H1 (cell line): Measurements from ENCODE around the gene CAMTA1. TPM values are rescaled to one million over a fixed set of nuclear protein-coding genes. Genes with fewer than 3 reads are reported as not detected.

ENCODE experiments used
- CTCF ChIA-PET: fragments of 300-600 bp; sonication (Branson Sonifier 250); formaldehyde crosslinking; loops from one replicate; lab custom pipeline; 2021; ENCODE audit not compliant: partially characterized antibody; lab: Charles Lee
- POLR2A ChIA-PET: fragments of 300-600 bp; sonication (Branson Sonifier 250); formaldehyde crosslinking; loops from one replicate; lab custom pipeline; 2021; ENCODE audit warnings: inconsistent platforms; ENCODE audit not compliant: partially characterized antibody; lab: Charles Lee
- DNase-seq, 2 experiments: peaks; one replicate each; pipeline versions ENCODE4 v3.0.0 to v3.0.0-alpha.2; 2010 to 2022; ENCODE audit warnings: low spot score in 2 of 2, low read depth in 1 of 2, mixed read lengths in 1 of 2
- FAIRE-seq: peaks from 2 replicates; lab custom pipeline; 2011; peaks lifted over from hg19 to GRCh38; lab: Jason Lieb, UNC
- H2AFZ ChIP-seq: 2 replicates; pipeline ENCODE4 v1.8.1; 2012; ENCODE audit warnings: low read length, inconsistent platforms
- H2AK5ac ChIP-seq: 2 replicates; pipeline ENCODE4 v1.6.1; 2013; ENCODE audit warnings: low read depth, low read length
- H2BK120ac ChIP-seq: replicated peaks from 2 replicates; pipeline ENCODE3; 2013; ENCODE audit warnings: low read depth, low read length, inconsistent platforms
- H2BK12ac ChIP-seq: 2 replicates; pipeline ENCODE4 v1.6.1; 2013; ENCODE audit warnings: low read depth, low read length
- H2BK15ac ChIP-seq: 2 replicates; pipeline ENCODE4 v1.6.1; 2013; ENCODE audit warnings: low read length
- H2BK20ac ChIP-seq: 2 replicates; pipeline ENCODE4 v1.6.1; 2013; ENCODE audit warnings: low read length
- H2BK5ac ChIP-seq: 2 replicates; pipeline ENCODE4 v1.6.1; 2013; ENCODE audit warnings: low read depth, low read length
- H3K14ac ChIP-seq: 2 replicates; pipeline ENCODE4 v1.6.1; 2013; ENCODE audit warnings: inconsistent platforms; ENCODE audit not compliant: insufficient read length
- H3K18ac ChIP-seq: 2 replicates; pipeline ENCODE4 v1.6.1; 2013; ENCODE audit warnings: low read length; ENCODE audit errors: extremely low read depth
- H3K23ac ChIP-seq: 2 replicates; pipeline ENCODE4 v1.6.1; 2013; ENCODE audit warnings: inconsistent platforms; ENCODE audit not compliant: insufficient read length
- H3K23me2 ChIP-seq: 2 replicates; pipeline ENCODE4 v1.6.1; 2013; ENCODE audit warnings: low read depth, low read length
- H3K27ac ChIP-seq: 2 replicates; pipeline ENCODE4 v1.6.1; 2011; ENCODE audit warnings: low read depth, low read length, inconsistent platforms
- H3K27me3 ChIP-seq, 4 experiments: replicated peaks in 1 of 4; 1 replicate in 1 of 4; 2 replicates in 3 of 4; pipeline versions ENCODE4 v1.6.1 to v1.8.1; 2011 to 2013; ENCODE audit warnings: low read length in 3 of 4, mild to moderate bottlenecking in 3 of 4, inconsistent platforms in 2 of 4, mixed read lengths in 2 of 4, moderate library complexity in 1 of 4; ENCODE audit not compliant: control insufficient read depth in 3 of 4, insufficient read depth in 3 of 4; ENCODE audit errors: extremely low read depth in 1 of 4
- H3K36me3 ChIP-seq, 4 experiments: 2 replicates each; pipeline versions ENCODE4 v1.6.1 to v1.8.1; 2011 to 2013; ENCODE audit warnings: mild to moderate bottlenecking in 4 of 4, low read length in 3 of 4, moderate library complexity in 2 of 4, control low read depth in 1 of 4, inconsistent platforms in 1 of 4; ENCODE audit not compliant: insufficient read depth in 4 of 4, control insufficient read depth in 2 of 4
- H3K4ac ChIP-seq: replicated peaks from 2 replicates; pipeline ENCODE3; 2013; ENCODE audit warnings: low read length, low read depth, mixed read lengths, inconsistent platforms; ENCODE audit not compliant: insufficient read length
- H3K4me1 ChIP-seq, 4 experiments: replicated peaks in 1 of 4; 1 replicate in 1 of 4; 2 replicates in 3 of 4; pipeline versions ENCODE4 v1.6.1 to v1.8.1; 2011 to 2013; ENCODE audit warnings: low read length in 3 of 4, inconsistent platforms in 2 of 4, mixed read lengths in 1 of 4; ENCODE audit not compliant: insufficient read depth in 4 of 4, control insufficient read depth in 3 of 4
- H3K4me2 ChIP-seq, 2 experiments: 2 replicates each; pipeline versions ENCODE4 v1.6.1 to v1.8.1; 2011 to 2013; ENCODE audit warnings: low read depth in 2 of 2, low read length in 2 of 2, control low read depth in 1 of 2, inconsistent platforms in 1 of 2, mild to moderate bottlenecking in 1 of 2; ENCODE audit not compliant: insufficient read depth in 1 of 2
- H3K4me3 ChIP-seq, 4 experiments: fragments of 200-600, 300-600 bp in 1 of 4; sonication (generic), shearing (Covaris generic), sonication (Bioruptor Twin) in 1 of 4; 2 replicates each; pipeline versions ENCODE4 v1.5.1 to v1.8.1; 2011 to 2016; ENCODE audit warnings: low read length in 4 of 4, low read depth in 3 of 4, control low read depth in 2 of 4, inconsistent platforms in 2 of 4, mild to moderate bottlenecking in 2 of 4, mixed read lengths in 1 of 4, moderate library complexity in 1 of 4; ENCODE audit not compliant: insufficient read depth in 2 of 4; ENCODE audit errors: extremely low read depth in 1 of 4
- H3K56ac ChIP-seq: replicated peaks from 2 replicates; pipeline ENCODE3; 2013; ENCODE audit warnings: low read depth, mild to moderate bottlenecking, mixed read lengths, low read length, inconsistent platforms; ENCODE audit not compliant: insufficient read length
- H3K79me1 ChIP-seq: 2 replicates; pipeline ENCODE4 v1.6.1; 2013; ENCODE audit warnings: low read depth, low read length, control low read depth
- H3K79me2 ChIP-seq, 2 experiments: 2 replicates each; pipeline versions ENCODE4 v1.6.1 to v1.8.1; 2012 to 2013; ENCODE audit warnings: low read length in 2 of 2, mild to moderate bottlenecking in 2 of 2, inconsistent platforms in 1 of 2; ENCODE audit not compliant: insufficient read depth in 2 of 2, control insufficient read depth in 1 of 2
- H3K9ac ChIP-seq, 4 experiments: replicated peaks in 1 of 4; 1 replicate in 1 of 4; 2 replicates in 3 of 4; pipeline versions ENCODE4 v1.6.1 to v1.8.1; 2011 to 2013; ENCODE audit warnings: low read depth in 3 of 4, low read length in 3 of 4, control low read depth in 2 of 4, mild to moderate bottlenecking in 2 of 4, moderate library complexity in 2 of 4, inconsistent platforms in 1 of 4; ENCODE audit errors: extremely low read depth in 1 of 4
- H3K9me3 ChIP-seq, 2 experiments: 2 replicates each; pipeline versions ENCODE4 v1.6.1 to v1.8.1; 2012 to 2013; ENCODE audit warnings: mild to moderate bottlenecking in 2 of 2, moderate library complexity in 2 of 2, control low read depth in 1 of 2, inconsistent platforms in 1 of 2, low read depth in 1 of 2, low read length in 1 of 2, mixed read lengths in 1 of 2; ENCODE audit not compliant: insufficient read depth in 2 of 2
- H4K20me1 ChIP-seq, 2 experiments: replicated peaks in 1 of 2; 2 replicates each; pipeline versions ENCODE3 to v1.8.1; 2011 to 2013; ENCODE audit warnings: inconsistent platforms in 2 of 2, low read length in 2 of 2, mild to moderate bottlenecking in 1 of 2; ENCODE audit not compliant: insufficient read depth in 2 of 2, control insufficient read depth in 1 of 2
- H4K5ac ChIP-seq: 2 replicates; pipeline ENCODE4 v1.6.1; 2013; ENCODE audit warnings: low read length, low read depth, mixed read lengths, inconsistent platforms; ENCODE audit not compliant: insufficient read length
- H4K8ac ChIP-seq: 2 replicates; pipeline ENCODE4 v1.8.0; 2013; ENCODE audit warnings: mild to moderate bottlenecking, moderate library complexity, low read length, inconsistent platforms; ENCODE audit not compliant: insufficient read depth; ENCODE audit errors: extremely low read depth
- H4K91ac ChIP-seq: replicated peaks from 2 replicates; pipeline ENCODE3; 2013; ENCODE audit warnings: low read length, mixed read lengths, inconsistent platforms; ENCODE audit not compliant: insufficient read length
- BACH1 ChIP-seq: IDR thresholded peaks from 2 replicates; pipeline ENCODE4 v1.6.1; 2012; ENCODE audit warnings: low read length, improper control_type of control experiment
- EP300 ChIP-seq, 2 experiments: IDR thresholded peaks; 1 replicate in 1 of 2; 2 replicates in 1 of 2; pipeline ENCODE4 v1.6.1; 2011 to 2012; ENCODE audit warnings: low read depth in 2 of 2, low read length in 2 of 2, mild to moderate bottlenecking in 2 of 2, borderline replicate concordance in 1 of 2, inconsistent platforms in 1 of 2, moderate library complexity in 1 of 2
- EZH2 ChIP-seq: fragments of 200-600 bp; sonication (generic); IDR thresholded peaks from 2 replicates; pipeline ENCODE4 v1.7.1; 2012; ENCODE audit warnings: low read depth, mild to moderate bottlenecking, moderate library complexity, low read length, inconsistent platforms; ENCODE audit not compliant: severe bottlenecking
- HDAC6 ChIP-seq: IDR thresholded peaks from one replicate; pipeline ENCODE4 v1.7.1; 2012; ENCODE audit warnings: low read depth, mild to moderate bottlenecking, inconsistent platforms, low read length, moderate library complexity
- KDM1A ChIP-seq: fragments of 200-600, 300-600 bp; sonication (generic); IDR thresholded peaks from 2 replicates; pipeline ENCODE4 v1.7.1; 2016; ENCODE audit warnings: mild to moderate bottlenecking, low read length, borderline replicate concordance
- NRF1 ChIP-seq: IDR thresholded peaks from 2 replicates; pipeline ENCODE4 v1.6.1; 2011; ENCODE audit warnings: mild to moderate bottlenecking, low read depth, low read length, improper control_type of control experiment
- RNF2 ChIP-seq: fragments of 200-900, 300-1000 bp; sonication (generic); IDR thresholded peaks from 2 replicates; pipeline ENCODE4 v1.7.1; 2016; ENCODE audit warnings: borderline replicate concordance, low read depth, mild to moderate bottlenecking, antibody characterized with exemption, low read length; ENCODE audit not compliant: poor library complexity, severe bottlenecking; ENCODE audit errors: missing control alignments
- SRF ChIP-seq: IDR thresholded peaks from 2 replicates; pipeline ENCODE4 v1.6.1; 2011; ENCODE audit warnings: mild to moderate bottlenecking, low read depth, low read length, moderate library complexity
- TAF1 ChIP-seq: IDR thresholded peaks from 2 replicates; pipeline ENCODE4 v1.6.1; 2011; ENCODE audit warnings: mild to moderate bottlenecking, low read depth, low read length
- WGBS, 2 experiments: shearing (Covaris generic) in 1 of 2; methylation state at CpG; one replicate each; pipeline versions ENCODE4 v1.1.6 to v1.1.7; 2013 to 2015; ENCODE audit warnings: low lambda C conversion rate in 2 of 2, mixed read lengths in 2 of 2, inconsistent platforms in 1 of 2, low coverage in 1 of 2, missing lambda C conversion rate in 1 of 2; ENCODE audit not compliant: insufficient replicate concordance in 2 of 2, insufficient coverage in 1 of 2, insufficient read length in 1 of 2; ENCODE audit errors: extremely low coverage in 1 of 2, missing lambda C conversion rate in 1 of 2; 5-methylcytosine and 5-hydroxymethylcytosine counted together
- polyA plus RNA-seq, 7 experiments: library from polyadenylated mRNA; depleted of rRNA in 3 of 7; stranded (reverse) in 5 of 7; unstranded in 2 of 7; fragments of >200 nt in 5 of 7; fragments of 200-250 nt in 2 of 7; gene quantifications; 1 replicate in 5 of 7; 2 replicates in 1 of 7; 4 replicates in 1 of 7; pipeline versions ENCODE4 v1.2.1 to v1.2.3, GENCODE V29; 2011 to 2013; ENCODE audit warnings: missing spikeins in 2 of 7, mixed read lengths in 2 of 7
- total RNA-seq: library from RNA; stranded (reverse); fragmentation: NEBNext Ultra II Directional; extraction: Animal tissue kit (Norgen Biotek cat#: 25700); gene quantifications from 2 replicates; pipeline ENCODE4 v1.2.1, GENCODE V29; 2021
- TF ChIP-seq, protein P1 (sequence below): IDR thresholded peaks from 2 replicates; pipeline ENCODE4 v1.6.1; 2012; ENCODE audit warnings: inconsistent platforms
- TF ChIP-seq, protein P2 (sequence below): IDR thresholded peaks from 2 replicates; pipeline ENCODE4 v1.6.1; 2012; ENCODE audit warnings: inconsistent platforms

The CAMTA1 gene
- total and polyA plus RNA-seq, 2 of the 8 experiments (the other 6 are each of a cell fraction or from before 2014, with no cell fraction given) = 65.0 to 119 TPM

DNA sequence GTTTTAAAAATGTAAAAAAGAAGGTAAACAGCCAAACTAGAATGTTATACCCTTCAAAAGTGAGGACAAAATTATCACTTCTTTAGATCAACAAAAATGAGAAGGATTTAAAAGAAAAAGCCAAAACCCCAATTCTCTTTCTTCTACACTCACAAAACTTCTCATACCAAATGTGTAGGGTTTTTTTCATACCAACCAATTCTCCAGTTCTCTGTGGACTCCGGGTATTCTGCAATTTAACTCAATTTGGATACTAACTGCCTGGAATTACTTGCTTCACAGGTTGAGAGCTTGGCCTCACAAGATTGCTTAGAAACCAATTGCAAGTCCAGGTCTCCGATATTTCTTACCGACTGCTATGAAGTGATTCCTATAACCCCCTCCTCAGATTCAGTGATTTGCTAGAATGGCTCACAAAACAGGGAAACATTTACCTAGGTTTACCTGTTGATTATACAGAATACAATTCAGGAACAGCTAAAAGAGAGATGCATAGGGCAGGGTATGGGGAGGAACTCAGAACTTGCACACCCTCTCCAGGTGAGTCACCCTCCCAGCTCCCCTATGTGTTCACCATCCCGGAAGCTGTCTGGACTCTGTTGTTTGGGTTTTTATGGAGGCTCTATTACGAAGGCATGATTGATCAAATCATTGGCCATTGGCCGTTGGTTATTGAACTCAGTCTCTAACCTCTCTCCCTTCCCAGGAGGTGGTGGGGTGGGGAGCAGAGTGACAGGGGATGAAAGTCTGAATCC is 67.1 kb downstream of the CAMTA1 start:
- POLR2A ChIA-PET = no interaction called here
- TF ChIP-seq RNF2 (no peak), HDAC6 (no peak), TAF1 (no peak), EZH2 (no peak), BACH1 (no peak), EP300 (IDR thresholded peaks at IDR 0.05; ENCODE audit: borderline replicate concordance in 1 of 2, low read depth in 2 of 2, low read length in 2 of 2) (no peak), SRF (no peak), NRF1 (no peak), KDM1A (no peak)
- TF ChIP-seq, protein P1, sequence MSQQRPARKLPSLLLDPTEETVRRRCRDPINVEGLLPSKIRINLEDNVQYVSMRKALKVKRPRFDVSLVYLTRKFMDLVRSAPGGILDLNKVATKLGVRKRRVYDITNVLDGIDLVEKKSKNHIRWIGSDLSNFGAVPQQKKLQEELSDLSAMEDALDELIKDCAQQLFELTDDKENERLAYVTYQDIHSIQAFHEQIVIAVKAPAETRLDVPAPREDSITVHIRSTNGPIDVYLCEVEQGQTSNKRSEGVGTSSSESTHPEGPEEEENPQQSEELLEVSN = no peak
- TF ChIP-seq, protein P2, sequence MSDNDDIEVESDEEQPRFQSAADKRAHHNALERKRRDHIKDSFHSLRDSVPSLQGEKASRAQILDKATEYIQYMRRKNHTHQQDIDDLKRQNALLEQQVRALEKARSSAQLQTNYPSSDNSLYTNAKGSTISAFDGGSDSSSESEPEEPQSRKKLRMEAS = no peak

More for the DNA sequence above, 67.1 kb downstream of the CAMTA1 start:
- no peak overlapping the region for H3K18ac ChIP-seq
- H3K23me2 ChIP-seq = no peaks in the 10 kb centered on the region
- DNase-seq = no peak
- no peak overlapping the region for H4K8ac ChIP-seq
- no peak overlapping the region for H3K23ac ChIP-seq
- H2AFZ ChIP-seq = no peak overlapping the region
- no peak overlapping the region for H2BK15ac ChIP-seq
- H2BK12ac ChIP-seq = no peak overlapping the region
- H3K79me2 ChIP-seq = peaks cover 0 to 29% of the 10 kb centered on the region in 2 experiments; a peak in 2 of 4 replicates
- peaks cover 0 to 11% (median 0%) of the 10 kb centered on the region in 4 experiments; a peak in 3 of 8 replicates for H3K36me3 ChIP-seq
- H2BK20ac ChIP-seq = no peak overlapping the region
- H3K4me3 ChIP-seq = no peak overlapping the region
- H4K5ac ChIP-seq = no peak overlapping the region
- no peak overlapping the region for H3K4ac ChIP-seq
- no peaks in the 10 kb centered on the region for H3K4me1 ChIP-seq
- no peak overlapping the region for H2BK5ac ChIP-seq
- no peaks in the 10 kb centered on the region for H3K9me3 ChIP-seq
- no peaks in the 10 kb centered on the region for H3K27me3 ChIP-seq
- no peak overlapping the region for H3K14ac ChIP-seq
- H2BK120ac ChIP-seq = no peak overlapping the region
- no peak overlapping the region for H2AK5ac ChIP-seq
- CTCF ChIA-PET = no interaction called here
- H3K27ac ChIP-seq = no peak overlapping the region
- FAIRE-seq = no peak
- H3K79me1 ChIP-seq = peaks cover 4% of the 10 kb centered on the region
- WGBS, 2 experiments = 91% methylated on average over 6 of the region's 6 CpGs; no CpG with 5 or more reads in 1 of the 2 experiments
- H3K4me2 ChIP-seq = no peak overlapping the region
- H3K9ac ChIP-seq = no peak overlapping the region
- no peak overlapping the region for H3K56ac ChIP-seq
- H4K91ac ChIP-seq = no peak overlapping the region
- H4K20me1 ChIP-seq = peaks cover 0 to 9% of the 10 kb centered on the region in 2 experiments
